NCI-H187 treated with DMSO at 0.1 percent for 48 hours (cell line): ENCODE measurements around the gene CPT1B.
A peak's percentile ranks its signal among the peaks of the same experiment; 100 is the strongest.

Experiments
- DNase-seq: peaks from one replicate; lab custom pipeline; 2025; lab: John Stamatoyannopoulos, UW

CPT1B gene

DNA sequence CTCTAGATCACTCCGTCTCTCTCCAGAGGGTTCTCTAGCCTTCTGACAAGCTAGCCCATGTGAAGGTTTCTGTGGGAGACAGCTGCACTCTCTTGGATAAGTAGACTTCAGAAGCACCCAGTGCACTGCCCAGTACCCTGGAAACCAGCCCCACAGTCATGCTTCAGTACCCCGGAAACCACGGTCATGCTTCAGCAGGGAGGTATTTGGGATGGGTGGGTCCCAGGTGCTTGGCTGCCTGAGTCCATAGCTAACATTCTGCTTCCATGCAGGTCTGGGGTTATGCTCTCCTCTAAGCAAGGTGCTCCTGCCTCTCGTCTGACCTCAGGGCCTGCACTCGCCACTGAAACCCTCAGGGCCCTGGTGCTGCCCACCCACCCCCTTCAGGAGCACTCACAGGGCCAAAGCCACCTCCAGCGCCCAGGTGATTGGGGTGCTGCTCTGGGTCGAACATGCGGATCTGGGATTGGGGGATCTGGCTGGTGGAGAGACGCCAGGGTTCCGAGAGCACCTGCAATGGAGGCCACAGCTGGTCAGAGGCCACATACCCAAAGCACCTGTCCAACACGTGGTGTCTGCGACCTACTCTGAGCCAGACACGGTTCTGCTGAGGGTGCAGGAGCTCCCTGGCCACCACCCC lies 8.2 kb downstream of the CPT1B start:
- DNase-seq, result no peak

DNA sequence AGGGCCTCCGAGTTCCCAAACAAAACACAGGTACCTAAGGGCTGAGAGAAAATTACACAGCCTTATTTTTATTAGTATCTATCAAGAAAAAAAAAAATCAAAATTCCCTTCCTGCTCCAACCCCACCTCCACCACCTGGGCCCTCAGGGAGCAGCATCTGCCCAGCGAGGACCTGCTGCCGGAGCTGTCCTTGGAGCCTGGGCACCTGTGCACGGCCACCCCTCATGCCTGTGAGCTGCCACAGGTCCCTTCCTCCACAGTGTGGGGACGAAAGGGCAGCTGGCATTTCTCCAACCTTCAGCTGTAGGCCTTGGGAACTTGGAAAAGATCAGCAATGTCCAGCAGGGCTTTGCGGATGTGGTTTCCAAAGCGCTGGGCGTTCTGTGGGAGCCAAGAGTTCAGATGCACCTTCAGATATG lies 9.2 kb downstream of the CPT1B start:
- DNase-seq, result no peak

DNA sequence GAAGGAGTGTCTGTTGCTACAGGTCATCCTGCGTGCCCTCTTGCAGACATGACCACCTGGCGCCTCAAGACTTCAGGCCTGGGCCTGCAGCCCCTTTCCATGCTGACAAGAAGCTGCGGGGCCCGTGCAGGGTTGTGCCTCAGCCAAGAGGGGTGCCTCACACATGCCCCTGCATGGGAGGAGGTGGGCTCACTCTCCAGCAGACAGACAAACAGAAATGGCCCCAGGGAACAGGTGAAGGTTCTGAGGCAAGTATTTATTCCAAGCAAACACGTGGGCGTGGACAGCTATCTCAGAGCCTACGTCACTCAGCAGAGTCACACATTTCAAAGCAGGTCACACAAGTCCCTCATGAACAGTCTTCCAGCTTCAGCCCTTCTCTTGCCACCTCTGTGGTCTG lies 9.6 kb downstream of the CPT1B start:
- no peak for DNase-seq

GRCh38 chr22:50567721-50568252 lies 10.4 kb downstream of the CPT1B start:
- no peak for DNase-seq

DNA sequence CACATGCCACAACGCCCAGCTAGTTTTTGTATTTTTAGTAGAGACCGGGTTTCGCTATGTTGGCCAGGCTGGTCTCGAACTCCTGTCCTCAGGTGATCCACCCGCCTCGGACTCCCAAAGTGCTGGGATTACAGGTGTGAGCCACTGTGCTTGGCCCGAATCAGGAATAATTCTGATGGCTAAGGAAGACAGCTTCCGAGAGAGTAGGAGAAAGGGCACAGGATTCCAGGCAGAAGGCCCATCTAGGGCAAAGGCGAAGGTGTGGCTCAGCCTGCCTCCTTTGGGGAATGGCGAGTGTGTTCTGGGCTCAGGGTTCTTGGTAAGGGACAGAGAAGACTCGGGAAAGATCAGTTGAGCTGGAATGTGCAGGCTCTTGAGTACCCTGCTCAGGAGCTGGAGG lies 13.9 kb downstream of the CPT1B start:
- DNase-seq, result no peak

DNA sequence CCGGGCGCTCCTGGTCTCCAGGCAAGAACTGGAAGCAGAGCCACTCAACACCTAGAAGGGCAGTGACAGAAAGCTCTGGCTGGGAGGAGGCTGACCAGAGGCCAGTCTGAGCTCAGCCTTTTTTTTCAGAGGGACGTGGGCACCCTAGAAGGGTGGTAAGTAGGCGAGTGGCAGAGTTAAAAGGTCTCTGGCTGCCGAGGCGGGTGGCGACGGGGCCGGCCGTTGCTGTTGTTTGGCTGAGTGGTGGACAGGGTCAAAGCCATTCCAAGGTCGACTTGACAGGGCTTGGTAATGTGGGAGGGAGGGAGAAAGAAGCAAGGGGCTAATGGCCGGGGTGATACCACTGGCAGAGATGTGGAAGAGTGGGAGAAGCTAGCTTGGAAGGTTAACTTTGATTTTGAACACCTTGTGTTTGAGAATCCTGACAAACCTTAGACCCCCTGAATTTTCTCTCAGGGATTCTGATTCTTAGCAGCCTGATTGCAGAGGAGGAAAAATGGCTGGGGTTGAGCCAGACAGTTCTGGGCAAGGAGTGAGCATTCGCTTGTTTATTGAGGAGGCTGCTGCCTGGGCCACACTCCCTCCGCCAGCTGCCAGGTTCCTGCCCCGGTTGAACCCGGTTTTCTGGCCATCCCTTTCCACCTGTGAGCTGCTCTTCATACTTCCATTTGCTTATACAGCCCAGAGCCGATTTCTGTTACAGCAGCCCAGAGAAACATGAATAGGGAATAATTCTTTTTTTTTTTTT lies 14.6 kb downstream of the CPT1B start:
- no peak for DNase-seq

DNA sequence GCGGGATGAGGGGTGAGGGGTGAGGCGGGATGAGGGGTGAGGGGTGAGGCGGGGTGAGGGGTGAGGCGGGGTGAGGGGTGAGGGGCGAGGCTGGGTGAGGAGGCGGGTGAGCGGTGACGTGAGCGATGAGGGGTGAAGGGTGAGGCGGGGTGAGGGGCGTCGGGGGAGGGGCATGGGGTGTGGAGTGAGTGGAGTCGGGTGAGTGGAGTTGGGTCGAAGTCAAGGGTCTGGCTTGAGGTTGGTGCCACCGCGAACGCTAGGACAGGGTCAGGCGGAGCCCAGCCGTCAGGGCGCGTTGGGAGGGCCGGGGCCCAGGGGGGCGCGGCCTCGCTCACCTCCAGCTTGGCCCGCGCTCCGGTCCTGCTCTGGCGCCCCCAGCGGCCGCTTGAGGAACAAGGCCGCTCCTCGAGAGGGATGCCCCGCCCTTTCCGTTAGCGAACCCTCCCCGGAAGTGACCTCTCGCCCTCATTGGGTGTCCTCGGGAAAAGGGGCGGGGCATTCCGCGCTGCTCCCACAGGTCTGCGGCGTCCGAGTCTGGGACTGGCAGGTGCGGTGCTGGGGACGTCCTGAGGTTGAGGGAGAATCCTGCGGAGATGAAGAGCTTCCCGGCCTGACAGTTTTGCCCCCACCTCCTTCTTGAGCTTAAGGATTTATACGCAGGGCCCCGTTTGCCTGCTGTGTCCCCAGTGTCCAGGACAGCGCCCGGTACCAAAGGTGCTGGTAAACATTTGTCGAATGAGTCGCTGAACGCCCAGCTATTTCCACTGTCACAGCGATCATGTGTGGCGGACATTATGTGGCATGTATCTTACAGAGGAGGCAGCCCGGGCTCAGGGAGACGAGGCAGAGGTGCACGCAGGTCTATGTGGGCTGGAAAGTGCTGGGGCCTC lies 15.5 kb downstream of the CPT1B start, which contains the start of gene SYCE3:
SYCE3 (minus strand) TSS at position 397 of the 890 bp plus-strand sequence. CDS start 6,514 bp downstream, outside the sequence.
- peak; percentile 2 for DNase-seq

DNA sequence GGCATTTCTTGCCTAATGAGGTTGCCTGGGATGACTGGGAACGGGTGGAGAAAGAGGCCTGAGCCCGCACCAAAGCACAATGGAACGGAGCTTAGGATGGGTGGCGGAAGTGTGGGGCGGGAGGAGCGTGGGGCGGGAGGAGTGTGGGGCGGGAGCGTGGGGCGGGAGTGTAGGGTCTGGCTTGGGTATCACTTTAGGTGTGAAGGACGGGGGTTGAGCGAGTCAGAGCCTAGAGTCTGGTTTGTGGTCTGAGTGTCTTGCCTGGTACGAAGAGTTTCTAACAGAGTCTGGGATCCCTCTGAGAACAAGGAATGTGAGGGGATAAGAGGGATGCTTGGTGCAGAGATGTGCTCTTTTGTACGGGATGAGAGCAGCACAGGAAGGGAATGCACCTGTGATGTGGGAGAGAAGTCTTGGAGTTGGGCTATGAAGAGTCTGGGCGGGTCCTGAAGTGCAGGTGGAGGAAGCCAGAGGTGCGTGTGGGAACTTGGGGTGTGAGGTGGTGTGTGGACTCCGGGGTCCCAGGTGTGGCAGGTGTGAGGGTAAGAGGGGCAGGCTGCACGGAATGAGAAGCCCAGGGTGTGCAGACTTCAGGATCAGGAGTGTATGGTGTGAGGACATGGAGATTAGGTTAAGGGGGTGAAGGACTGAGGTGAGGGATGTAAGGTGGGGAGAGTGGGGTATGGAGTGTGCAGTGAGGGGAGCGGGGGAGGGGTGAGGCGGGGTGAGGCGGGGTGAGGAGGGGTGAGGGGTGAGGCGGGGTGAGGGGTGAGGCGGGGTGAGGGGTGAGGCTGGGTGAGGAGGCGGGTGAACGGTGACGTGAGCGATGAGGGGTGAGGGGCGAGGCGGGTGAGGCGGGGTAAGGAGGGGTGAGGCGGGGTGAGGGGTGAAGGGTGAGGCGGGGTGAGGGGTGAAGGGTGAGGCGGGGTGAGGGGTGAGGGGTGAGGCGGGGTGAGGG lies 16.5 kb downstream of the CPT1B start:
- no peak for DNase-seq

- DNase-seq, result no peak
Measured at GRCh38 chr22:50560034-50560433, 18.2 kb downstream of the CPT1B start.

DNA sequence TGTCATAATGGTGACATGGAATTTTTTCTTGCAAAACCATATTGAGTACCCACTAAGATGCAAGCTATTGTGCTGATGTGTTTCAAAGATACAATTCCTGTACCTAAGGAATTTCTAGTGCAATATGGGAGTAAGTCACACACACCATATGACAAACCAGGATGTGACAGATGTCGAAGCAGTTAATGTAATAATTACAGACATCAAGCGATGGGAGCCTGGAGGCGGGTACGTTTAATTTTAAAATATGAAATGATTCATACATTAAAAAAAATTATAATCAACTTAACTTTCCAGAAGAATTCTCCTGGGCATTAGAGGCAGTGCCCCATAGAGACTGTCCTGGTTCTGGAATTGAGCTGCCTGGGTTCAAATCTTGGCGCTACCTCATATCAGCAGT lies 21.5 kb downstream of the CPT1B start:
- no peak for DNase-seq

GRCh38 chr22:50553310-50553709 lies 24.9 kb downstream of the CPT1B start:
- DNase-seq, result no peak

DNA sequence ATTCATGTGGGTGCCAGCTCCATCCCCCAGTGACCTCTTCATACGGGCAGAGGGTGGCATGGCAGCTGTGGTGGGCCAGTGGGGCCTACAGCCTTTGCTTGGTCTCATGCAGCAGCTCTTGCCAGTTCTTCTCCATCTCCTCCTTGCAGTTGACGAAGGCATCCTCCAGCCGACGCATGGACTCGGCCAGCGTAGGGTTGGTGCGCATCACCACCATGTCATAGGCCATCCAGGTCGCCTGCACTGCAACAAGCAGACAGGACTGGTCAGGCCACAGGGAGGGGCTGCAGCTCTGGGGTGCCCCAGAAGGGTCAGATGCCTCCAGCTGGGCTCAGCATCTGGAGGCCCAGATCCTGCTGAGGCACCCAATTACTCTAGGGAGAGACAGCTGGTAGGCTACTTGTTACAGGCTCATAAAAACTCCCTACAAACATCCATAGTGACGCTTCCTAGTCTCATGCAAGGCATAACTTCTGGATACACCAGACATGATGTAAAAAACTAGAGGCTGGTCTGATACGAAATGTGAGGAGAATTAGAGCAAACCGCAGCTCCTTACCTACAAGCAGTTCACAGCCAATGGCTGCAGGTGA lies 27.0 kb downstream of the CPT1B start:
- no peak for DNase-seq

- DNase-seq, result no peak
Measured at GRCh38 chr22:50550395-50550794, 27.8 kb downstream of the CPT1B start.

DNA sequence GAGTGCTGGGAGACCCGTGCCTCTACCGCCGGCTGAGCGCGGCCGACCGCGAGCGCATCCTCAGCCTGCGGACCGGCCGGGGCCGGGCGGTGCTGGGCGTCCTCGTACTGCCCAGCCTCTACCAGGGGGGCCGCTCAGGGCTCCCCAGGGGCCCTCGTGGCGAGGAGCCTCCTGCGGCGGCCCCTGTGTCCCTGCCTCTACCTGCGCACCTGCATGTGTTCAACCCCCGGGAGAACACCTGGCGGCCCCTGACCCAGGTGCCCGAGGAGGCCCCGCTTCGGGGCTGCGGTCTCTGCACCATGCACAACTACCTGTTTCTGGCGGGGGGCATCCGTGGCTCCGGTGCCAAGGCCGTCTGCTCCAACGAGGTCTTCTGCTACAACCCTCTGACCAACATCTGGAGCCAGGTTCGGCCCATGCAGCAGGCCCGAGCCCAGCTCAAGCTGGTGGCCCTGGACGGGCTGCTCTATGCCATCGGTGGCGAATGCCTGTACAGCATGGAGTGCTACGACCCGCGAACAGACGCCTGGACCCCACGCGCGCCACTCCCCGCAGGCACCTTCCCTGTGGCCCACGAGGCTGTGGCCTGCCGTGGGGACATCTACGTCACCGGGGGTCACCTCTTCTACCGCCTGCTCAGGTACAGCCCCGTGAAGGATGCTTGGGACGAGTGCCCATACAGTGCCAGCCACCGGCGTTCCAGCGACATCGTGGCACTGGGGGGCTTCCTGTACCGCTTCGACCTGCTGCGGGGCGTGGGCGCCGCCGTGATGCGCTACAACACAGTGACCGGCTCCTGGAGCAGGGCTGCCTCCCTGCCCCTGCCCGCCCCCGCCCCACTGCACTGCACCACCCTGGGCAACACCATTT lies 29.1 kb downstream of the CPT1B start:
- no peak for DNase-seq

GRCh38 chr22:50548040-50548920 lies 29.9 kb downstream of the CPT1B start:
- no peak for DNase-seq

DNA sequence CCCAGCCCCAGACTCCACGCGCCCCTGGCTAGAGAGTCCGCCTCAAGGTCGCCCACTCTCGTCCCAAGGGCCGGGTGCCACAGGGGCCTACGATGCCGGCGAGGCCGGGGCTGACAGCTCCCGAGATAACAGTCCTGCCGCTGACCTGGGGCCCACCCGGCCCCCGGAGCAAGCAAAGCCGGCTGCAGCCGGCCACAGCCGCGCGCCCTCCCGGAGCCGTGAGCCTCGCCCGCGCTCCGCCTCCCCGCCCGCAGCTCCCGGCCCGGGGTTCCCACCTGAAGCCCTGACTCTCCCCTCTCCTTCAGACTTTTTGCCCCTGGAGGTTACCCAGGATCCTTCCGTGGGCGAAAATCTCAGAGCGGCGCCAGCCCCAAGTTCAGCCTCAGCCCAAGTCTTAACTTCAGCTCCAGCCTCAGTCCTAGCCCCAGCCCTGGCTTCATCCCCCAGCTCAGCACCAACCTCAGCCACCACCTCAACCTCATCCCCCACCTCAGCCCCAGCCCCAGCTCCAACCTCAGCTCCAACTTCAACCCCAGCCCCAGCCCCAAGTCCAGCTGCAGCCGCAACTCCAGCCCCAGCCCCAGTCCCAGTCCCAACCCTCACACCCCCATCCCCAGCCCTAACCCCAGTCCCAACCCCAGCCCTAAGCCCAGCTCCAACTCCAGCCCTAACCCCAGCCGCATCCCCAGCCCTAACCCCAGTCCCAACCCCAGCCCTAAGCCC lies 30.8 kb downstream of the CPT1B start:
- DNase-seq, result no peak

GRCh38 chr22:50546326-50547262 lies 31.6 kb downstream of the CPT1B start:
- DNase-seq, result no peak
